GM18505 (cell line): ENCODE measurements around the gene SLIT1.

Source experiments
- ATAC-seq: cut with Tn5 transposase; IDR thresholded peaks from one replicate; pipeline ENCODE4 v1.9.1; 2021; ENCODE audit not compliant: unreplicated experiment
- POLR2A ChIP-seq: IDR thresholded peaks from 4 replicates; pipeline ENCODE4 v1.6.1; 2011; ENCODE audit warnings: borderline replicate concordance; ENCODE audit not compliant: insufficient read depth, insufficient read length; ENCODE audit errors: extremely low read depth

SLIT1 gene

GRCh38 chr10:97185326-97186058, at the start of gene SLIT1:
Gene SLIT1 (minus strand): TSS chr10:97185959. CDS start chr10:97185674, 285 bp downstream.
- no peak for ATAC-seq
- TF ChIP-seq POLR2A: no peak

GRCh38 chr10:97235353-97235752, 49.6 kb upstream of the SLIT1 start:
- TF ChIP-seq POLR2A: no peak
- ATAC-seq: no peak

- no peak for TF ChIP-seq POLR2A
- ATAC-seq: no peak
Observed at GRCh38 chr10:97234400-97234799, 48.6 kb upstream of the SLIT1 start.

- no peak for TF ChIP-seq POLR2A
- no peak for ATAC-seq
Observed at GRCh38 chr10:97230146-97230545, 44.4 kb upstream of the SLIT1 start.

GRCh38 chr10:97229322-97230015, 43.7 kb upstream of the SLIT1 start:
- ATAC-seq: no peak
- no peak for TF ChIP-seq POLR2A

- TF ChIP-seq POLR2A: no peak
- no peak for ATAC-seq
Observed at GRCh38 chr10:97228775-97229157, 43.0 kb upstream of the SLIT1 start.

GRCh38 chr10:97228130-97228774, 42.5 kb upstream of the SLIT1 start:
- ATAC-seq: no peak

GRCh38 chr10:97226398-97226797, 40.6 kb upstream of the SLIT1 start:
- TF ChIP-seq POLR2A: no peak
- ATAC-seq: no peak

More at GRCh38 chr10:97228130-97228774, 42.5 kb upstream of the SLIT1 start:
- TF ChIP-seq POLR2A: no peak

- TF ChIP-seq POLR2A: no peak
- no peak for ATAC-seq
Observed at GRCh38 chr10:97224483-97225435, 39.0 kb upstream of the SLIT1 start.

- no peak for ATAC-seq
- no peak for TF ChIP-seq POLR2A
Observed at GRCh38 chr10:97222326-97222961, 36.7 kb upstream of the SLIT1 start.

GRCh38 chr10:97220355-97220754, 34.6 kb upstream of the SLIT1 start:
- ATAC-seq: no peak
- no peak for TF ChIP-seq POLR2A

- TF ChIP-seq POLR2A: no peak
- no peak for ATAC-seq
Observed at GRCh38 chr10:97217299-97217698, 31.5 kb upstream of the SLIT1 start.
